Measurements from ENCODE around the gene HOOK2.

The HOOK2 gene

GRCh38 chr19:12778017-12778904 is 2.9 kb upstream of the HOOK2 start:
- Histone ChIP-seq H3K36me3 (ENCODE audit: low read depth) (peaks cover 13% of the 10 kb centered on the region), H3K4me3 (ENCODE audit: severe bottlenecking) (peak overlapping the region; percentile 43), H3K4me1 (ENCODE audit: insufficient read depth, poor library complexity, severe bottlenecking) (peaks cover 10% of the 10 kb centered on the region), H3K27ac (ENCODE audit: poor library complexity, severe bottlenecking) (peak overlapping the region; percentile 92), H3K27me3 (ENCODE audit: insufficient read depth, poor library complexity, severe bottlenecking) (no peaks in the 10 kb centered on the region), H3K9me3 (ENCODE audit: severe bottlenecking) (no peaks in the 10 kb centered on the region)
- DNase-seq (ENCODE audit: low spot score) (no peak), ATAC-seq (ENCODE audit: low read depth) (peak; percentile 42)
- no peak for TF ChIP-seq CTCF (IDR thresholded peaks at IDR 0.05; ENCODE audit: poor library complexity, severe bottlenecking)

DNA sequence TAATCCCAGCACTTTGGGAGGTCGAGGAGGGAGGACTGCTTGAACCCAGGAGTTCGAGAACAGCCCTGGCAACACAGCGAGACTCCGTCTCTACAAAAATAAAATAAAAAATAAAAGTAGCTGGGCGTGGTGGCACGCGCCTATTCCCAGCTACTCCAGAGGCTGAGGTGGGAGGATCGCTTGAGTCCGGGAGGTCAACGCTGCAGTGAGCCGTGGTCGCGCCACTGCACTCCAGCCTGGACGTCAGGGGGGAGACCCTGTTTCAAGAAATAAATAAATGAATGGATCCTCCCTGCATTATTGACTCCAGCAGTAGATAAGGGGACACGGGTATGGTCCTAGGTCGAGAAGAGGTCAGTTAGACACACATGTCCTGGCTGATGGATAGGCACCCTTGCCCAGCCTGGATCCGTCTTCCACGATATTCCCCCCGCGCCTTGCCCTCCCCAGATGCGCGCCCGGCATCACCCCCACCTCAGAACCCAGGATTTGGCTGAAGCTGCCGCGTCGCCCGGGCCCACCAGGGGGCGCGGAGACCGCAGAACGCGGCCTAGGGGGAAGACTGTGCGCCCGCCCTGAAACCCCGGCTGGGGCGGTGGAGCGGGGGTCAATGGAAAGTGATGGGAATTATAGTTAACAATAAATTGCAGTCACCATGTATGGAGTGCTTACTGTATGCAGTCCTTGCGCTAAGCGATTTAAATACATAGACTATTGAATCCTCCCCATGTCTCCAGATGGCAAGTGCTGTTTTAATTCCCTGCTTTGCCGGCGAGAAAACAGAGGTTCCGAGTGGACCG is 2.1 kb upstream of the HOOK2 start:
- Histone ChIP-seq H3K27ac (ENCODE audit: poor library complexity, severe bottlenecking) (peak overlapping the region; percentile 92), H3K36me3 (ENCODE audit: low read depth) (peaks cover 13% of the 10 kb centered on the region), H3K4me1 (ENCODE audit: insufficient read depth, poor library complexity, severe bottlenecking) (peaks cover 7% of the 10 kb centered on the region), H3K4me3 (ENCODE audit: severe bottlenecking) (peak overlapping the region; percentile 43), H3K27me3 (ENCODE audit: insufficient read depth, poor library complexity, severe bottlenecking) (no peaks in the 10 kb centered on the region), H3K9me3 (ENCODE audit: severe bottlenecking) (no peaks in the 10 kb centered on the region)
- ATAC-seq (ENCODE audit: low read depth) (peak; percentile 38), DNase-seq (ENCODE audit: low spot score) (no peak)
- peak; percentile 96 for TF ChIP-seq CTCF (IDR thresholded peaks at IDR 0.05; ENCODE audit: poor library complexity, severe bottlenecking)

GRCh38 chr19:12773571-12773970 is 1.8 kb downstream of the HOOK2 start:
- Histone ChIP-seq H3K36me3 (ENCODE audit: low read depth) (peaks cover 26% of the 10 kb centered on the region), H3K4me3 (ENCODE audit: severe bottlenecking) (no peak overlapping the region), H3K9me3 (ENCODE audit: severe bottlenecking) (no peaks in the 10 kb centered on the region), H3K27me3 (ENCODE audit: insufficient read depth, poor library complexity, severe bottlenecking) (no peaks in the 10 kb centered on the region), H3K27ac (ENCODE audit: poor library complexity, severe bottlenecking) (no peak overlapping the region), H3K4me1 (ENCODE audit: insufficient read depth, poor library complexity, severe bottlenecking) (no peaks in the 10 kb centered on the region)
- no peak for DNase-seq (ENCODE audit: low spot score)
- peak; percentile 43 for TF ChIP-seq CTCF (IDR thresholded peaks at IDR 0.05; ENCODE audit: poor library complexity, severe bottlenecking)
- ATAC-seq (ENCODE audit: low read depth): no peak

DNA sequence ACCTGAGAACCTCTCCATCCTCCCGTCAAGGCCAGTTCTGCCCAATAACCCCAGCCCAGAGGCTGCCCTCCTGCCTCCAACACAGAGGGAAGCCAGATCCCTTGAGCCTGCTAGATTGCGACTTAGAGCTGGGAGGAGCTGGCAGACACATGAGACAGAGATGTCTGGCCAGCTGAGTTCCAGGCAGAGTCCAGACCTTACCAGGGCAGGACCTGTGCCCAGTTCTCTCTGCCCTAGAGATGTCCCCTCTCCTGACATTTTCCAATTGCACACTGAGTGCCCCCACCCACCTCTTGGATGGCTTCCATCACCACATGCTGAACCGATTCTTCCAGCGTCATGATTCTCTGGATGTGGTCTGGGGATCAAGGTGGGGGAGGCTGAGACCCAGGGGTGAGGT is 3.0 kb downstream of the HOOK2 start:
- no peaks in the 10 kb centered on the region for H3K4me1 ChIP-seq (ENCODE audit: insufficient read depth, poor library complexity, severe bottlenecking)
- H3K4me3 ChIP-seq (ENCODE audit: severe bottlenecking): no peak overlapping the region
- H3K36me3 ChIP-seq (ENCODE audit: low read depth): peaks cover 36% of the 10 kb centered on the region
- TF ChIP-seq CTCF (IDR thresholded peaks at IDR 0.05; ENCODE audit: poor library complexity, severe bottlenecking): no peak
- DNase-seq (ENCODE audit: low spot score) (no peak), ATAC-seq (ENCODE audit: low read depth) (no peak)
- H3K27ac ChIP-seq (ENCODE audit: poor library complexity, severe bottlenecking): no peak overlapping the region
- no peaks in the 10 kb centered on the region for H3K27me3 ChIP-seq (ENCODE audit: insufficient read depth, poor library complexity, severe bottlenecking)
- H3K9me3 ChIP-seq (ENCODE audit: severe bottlenecking): no peaks in the 10 kb centered on the region

Data from RWPE2 (cell line).